Fibroblast of lung (primary cell): Measurements from ENCODE around the gene MSLN.

ENCODE experiments used
- EZH2 ChIP-seq: IDR thresholded peaks from 2 replicates; pipeline ENCODE4 v1.5.1; 2012; ENCODE audit warnings: low read length, control low read depth, mild to moderate bottlenecking; ENCODE audit errors: missing control alignments
- TF ChIP-seq, protein P1 (sequence below), 2 donors: IDR thresholded peaks in 1 of 2; conservative IDR thresholded peaks in 1 of 2; 1 replicate in 1 of 2; 2 replicates in 1 of 2; pipeline ENCODE4 v1.5.1; 2011 to 2012; ENCODE audit warnings: low read length in 2 of 2, control low read depth in 1 of 2, inconsistent platforms in 1 of 2, low read depth in 1 of 2, mild to moderate bottlenecking in 1 of 2

DNA sequence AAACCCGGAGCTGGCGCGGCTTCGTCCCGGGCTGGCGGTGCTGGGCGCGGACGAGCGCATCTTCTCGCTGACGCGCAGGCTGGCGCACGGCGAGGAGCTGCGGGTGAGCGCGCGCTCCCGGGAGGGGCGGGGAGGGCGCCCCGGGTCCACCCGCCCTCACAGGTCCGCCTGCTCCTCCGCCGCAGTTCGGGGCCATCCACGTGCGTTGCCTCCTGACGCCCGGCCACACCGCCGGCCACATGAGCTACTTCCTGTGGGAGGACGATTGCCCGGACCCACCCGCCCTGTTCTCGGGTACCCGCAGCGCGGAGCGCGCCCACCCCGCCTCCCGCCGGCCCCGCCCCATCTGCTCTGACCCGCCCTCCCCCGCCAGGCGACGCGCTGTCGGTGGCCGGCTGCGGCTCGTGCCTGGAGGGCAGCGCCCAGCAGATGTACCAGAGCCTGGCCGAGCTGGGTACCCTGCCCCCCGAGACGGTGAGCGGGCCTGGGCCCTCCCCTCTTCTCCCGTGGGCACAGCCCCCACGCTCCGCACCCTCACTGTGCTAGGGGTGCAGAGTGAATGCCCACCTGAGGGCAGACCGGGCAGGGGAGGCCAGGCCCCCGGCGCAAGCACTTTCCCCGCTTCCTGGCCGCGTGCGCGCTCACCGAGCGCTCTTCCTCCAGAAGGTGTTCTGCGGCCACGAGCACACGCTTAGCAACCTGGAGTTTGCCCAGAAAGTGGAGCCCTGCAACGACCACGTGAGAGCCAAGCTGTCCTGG lies 32.2 kb upstream of the MSLN start:
- TF ChIP-seq, protein P1, sequence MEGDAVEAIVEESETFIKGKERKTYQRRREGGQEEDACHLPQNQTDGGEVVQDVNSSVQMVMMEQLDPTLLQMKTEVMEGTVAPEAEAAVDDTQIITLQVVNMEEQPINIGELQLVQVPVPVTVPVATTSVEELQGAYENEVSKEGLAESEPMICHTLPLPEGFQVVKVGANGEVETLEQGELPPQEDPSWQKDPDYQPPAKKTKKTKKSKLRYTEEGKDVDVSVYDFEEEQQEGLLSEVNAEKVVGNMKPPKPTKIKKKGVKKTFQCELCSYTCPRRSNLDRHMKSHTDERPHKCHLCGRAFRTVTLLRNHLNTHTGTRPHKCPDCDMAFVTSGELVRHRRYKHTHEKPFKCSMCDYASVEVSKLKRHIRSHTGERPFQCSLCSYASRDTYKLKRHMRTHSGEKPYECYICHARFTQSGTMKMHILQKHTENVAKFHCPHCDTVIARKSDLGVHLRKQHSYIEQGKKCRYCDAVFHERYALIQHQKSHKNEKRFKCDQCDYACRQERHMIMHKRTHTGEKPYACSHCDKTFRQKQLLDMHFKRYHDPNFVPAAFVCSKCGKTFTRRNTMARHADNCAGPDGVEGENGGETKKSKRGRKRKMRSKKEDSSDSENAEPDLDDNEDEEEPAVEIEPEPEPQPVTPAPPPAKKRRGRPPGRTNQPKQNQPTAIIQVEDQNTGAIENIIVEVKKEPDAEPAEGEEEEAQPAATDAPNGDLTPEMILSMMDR (conservative IDR thresholded peaks at IDR 0.05 in 1 of 2, IDR thresholded peaks at IDR 0.05 in 1 of 2; ENCODE audit: low read depth in 1 of 2, low read length in 2 of 2): no peak
- no peak for TF ChIP-seq EZH2
